NB4 (cell line): ENCODE data around the gene BMAL2.

Source experiments
- DNase-seq: peaks from one replicate; pipeline ENCODE4 v3.0.0; 2010; ENCODE audit warnings: low read depth
- H3K4me3 ChIP-seq: one replicate; pipeline ENCODE4 v1.5.1; 2011; ENCODE audit warnings: mild to moderate bottlenecking, low read depth, low read length, moderate library complexity
- CTCF ChIP-seq: IDR thresholded peaks from one replicate; pipeline ENCODE4 v1.5.1; 2012; ENCODE audit warnings: low read depth, low read length
- MAX ChIP-seq: IDR thresholded peaks from 2 replicates; pipeline ENCODE4 v1.6.1; 2011; ENCODE audit warnings: low read depth, low read length
- MYC ChIP-seq: IDR thresholded peaks from 2 replicates; pipeline ENCODE4 v1.6.1; 2011; ENCODE audit warnings: low read depth, low read length
- POLR2A ChIP-seq: IDR thresholded peaks from 2 replicates; pipeline ENCODE4 v1.6.1; 2011; ENCODE audit warnings: mild to moderate bottlenecking; ENCODE audit not compliant: insufficient read length; ENCODE audit errors: extremely low read depth

Gene BMAL2

GRCh38 chr12:27347779-27348178, 15.1 kb downstream of the BMAL2 start:
- no peak for TF ChIP-seq CTCF
- TF ChIP-seq MYC: no peak
- no peak for TF ChIP-seq MAX
- no peak for TF ChIP-seq POLR2A
- H3K4me3 ChIP-seq: no peak overlapping the region
- DNase-seq: no peak

GRCh38 chr12:27351476-27351875, 18.8 kb downstream of the BMAL2 start:
- no peak for TF ChIP-seq MYC
- no peak for TF ChIP-seq POLR2A
- TF ChIP-seq CTCF: no peak
- no peak for TF ChIP-seq MAX
- DNase-seq: no peak
- H3K4me3 ChIP-seq: no peak overlapping the region

GRCh38 chr12:27355486-27355885, 22.9 kb downstream of the BMAL2 start:
- no peak for TF ChIP-seq MAX
- no peak overlapping the region for H3K4me3 ChIP-seq
- no peak for DNase-seq

GRCh38 chr12:27355979-27356378, 23.3 kb downstream of the BMAL2 start:
- H3K4me3 ChIP-seq: no peak overlapping the region
- TF ChIP-seq MYC (no peak), MAX (no peak), POLR2A (no peak)
- DNase-seq: no peak

- TF ChIP-seq MAX (no peak), MYC (no peak), POLR2A (no peak), CTCF (no peak)
- DNase-seq: no peak
- no peak overlapping the region for H3K4me3 ChIP-seq
These were observed 27.1 kb downstream of the BMAL2 start for GRCh38 chr12:27359578-27360340.

- H3K4me3 ChIP-seq: no peak overlapping the region
- TF ChIP-seq POLR2A: no peak
- TF ChIP-seq CTCF: no peak
- TF ChIP-seq MAX: no peak
- DNase-seq: no peak
These were observed 28.7 kb downstream of the BMAL2 start for GRCh38 chr12:27361372-27361771.
